ENCODE measurements around the gene IGSF6.

The IGSF6 gene

DNA sequence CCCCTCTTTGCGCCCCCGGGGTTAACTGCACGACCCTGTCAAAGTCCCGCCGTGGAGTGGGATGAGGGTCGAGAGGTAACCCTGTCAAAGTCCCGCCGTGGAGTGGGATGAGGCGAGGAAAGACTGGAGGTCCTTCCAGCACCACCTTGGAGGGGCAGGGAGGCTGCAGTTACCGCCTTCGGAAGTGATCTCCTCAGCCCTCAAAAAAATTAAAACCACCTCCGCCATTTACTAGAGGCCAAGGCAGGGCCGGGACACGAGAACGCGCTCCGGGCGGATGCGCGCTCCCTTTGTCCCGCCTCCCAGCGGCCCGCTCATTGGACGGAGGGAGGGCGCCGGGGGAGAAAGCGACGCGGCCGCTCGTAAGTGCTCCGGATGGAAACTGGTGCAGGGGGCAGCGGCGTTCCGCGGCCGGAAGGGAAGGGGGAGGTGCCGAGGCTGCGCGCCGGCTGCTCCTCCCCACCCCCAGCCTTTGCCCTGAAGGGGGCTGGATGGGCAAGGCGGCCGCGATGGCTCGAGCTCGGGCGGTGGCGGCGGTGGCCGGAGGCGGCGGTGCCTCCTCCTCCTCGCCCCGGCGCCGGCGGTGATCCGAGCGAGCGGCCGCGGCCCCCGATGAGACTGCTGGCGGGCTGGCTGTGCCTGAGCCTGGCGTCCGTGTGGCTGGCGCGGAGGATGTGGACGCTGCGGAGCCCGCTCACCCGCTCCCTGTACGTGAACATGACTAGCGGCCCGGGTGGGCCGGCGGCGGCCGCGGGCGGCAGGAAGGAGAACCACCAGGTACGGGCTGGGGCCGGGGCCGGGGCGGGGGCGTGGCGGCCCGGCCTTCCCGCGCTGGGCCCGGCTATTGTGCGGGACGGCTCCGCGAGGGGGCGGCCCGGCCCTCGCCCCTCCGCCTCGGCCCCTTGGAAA lies 53.0 kb downstream of the IGSF6 start, which contains the start of gene METTL9:
TSS of gene METTL9 (plus strand) at position 456 of the 909 bp plus-strand sequence. CDS start at position 613, 157 bp downstream.
- DNase-seq, result peak; percentile 94 to 96

DNA sequence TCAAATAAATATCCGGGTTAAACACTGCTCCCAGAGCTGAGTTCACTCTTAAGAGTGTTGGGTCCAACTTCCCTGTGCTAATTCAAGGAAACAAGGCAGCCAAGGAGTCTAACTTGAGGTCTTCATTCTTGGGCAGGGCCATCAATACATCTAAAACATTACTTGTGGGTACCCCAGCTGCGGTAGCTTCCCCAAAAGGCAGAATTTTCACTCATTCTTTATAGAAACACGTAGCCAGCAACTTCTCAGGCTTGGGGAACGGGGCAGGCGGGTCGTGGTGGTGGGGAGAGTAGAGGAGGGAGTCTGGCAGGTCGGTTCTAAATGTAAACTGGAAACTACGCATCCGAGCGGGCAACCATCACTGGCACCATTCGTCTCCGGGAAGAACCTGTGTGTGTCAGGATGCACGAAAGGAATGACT lies 53.7 kb downstream of the IGSF6 start:
- no peak for DNase-seq

DNA sequence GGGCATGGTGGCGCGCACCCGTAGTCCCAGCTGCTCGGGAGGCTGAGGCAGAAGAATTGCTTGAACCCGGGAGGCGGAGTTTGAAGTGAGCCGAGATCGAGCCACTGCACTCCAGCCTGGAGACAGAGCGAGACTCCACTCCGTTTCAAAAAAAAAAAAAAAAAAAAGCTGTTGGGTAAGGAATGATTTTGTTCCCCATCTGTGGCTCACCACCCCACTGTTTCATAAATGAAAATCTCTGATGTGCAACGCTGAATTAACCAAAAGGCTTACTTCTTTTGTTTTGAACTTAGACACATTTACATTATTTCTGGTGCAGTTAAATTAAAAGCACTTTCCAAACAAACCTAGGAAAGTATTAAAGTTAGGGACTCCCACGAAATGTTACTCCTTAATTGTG lies 54.2 kb downstream of the IGSF6 start:
- no peak for DNase-seq

DNA sequence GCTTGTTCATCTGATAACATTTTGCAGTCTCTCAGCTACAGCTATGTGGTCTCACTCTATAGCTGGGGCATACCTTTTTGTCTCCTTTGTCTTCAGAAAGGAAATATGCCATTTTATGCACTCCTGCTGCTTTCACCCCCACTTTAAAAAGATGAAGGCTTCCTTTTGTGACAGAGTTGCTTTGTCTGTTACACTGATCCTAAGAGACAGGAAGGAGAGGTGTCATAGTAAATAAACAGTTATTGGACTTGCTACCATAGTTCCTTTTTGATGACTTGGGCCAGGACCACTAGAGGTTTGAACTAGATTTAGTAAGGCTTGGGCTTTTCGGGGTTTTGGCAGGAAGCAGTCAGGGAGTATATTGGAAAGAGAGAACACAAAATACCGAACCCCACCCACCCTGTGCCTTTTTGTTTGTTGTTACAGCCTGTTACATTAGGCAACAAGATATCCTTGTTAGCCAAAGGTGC lies 54.8 kb downstream of the IGSF6 start:
- DNase-seq, result no peak

DNA sequence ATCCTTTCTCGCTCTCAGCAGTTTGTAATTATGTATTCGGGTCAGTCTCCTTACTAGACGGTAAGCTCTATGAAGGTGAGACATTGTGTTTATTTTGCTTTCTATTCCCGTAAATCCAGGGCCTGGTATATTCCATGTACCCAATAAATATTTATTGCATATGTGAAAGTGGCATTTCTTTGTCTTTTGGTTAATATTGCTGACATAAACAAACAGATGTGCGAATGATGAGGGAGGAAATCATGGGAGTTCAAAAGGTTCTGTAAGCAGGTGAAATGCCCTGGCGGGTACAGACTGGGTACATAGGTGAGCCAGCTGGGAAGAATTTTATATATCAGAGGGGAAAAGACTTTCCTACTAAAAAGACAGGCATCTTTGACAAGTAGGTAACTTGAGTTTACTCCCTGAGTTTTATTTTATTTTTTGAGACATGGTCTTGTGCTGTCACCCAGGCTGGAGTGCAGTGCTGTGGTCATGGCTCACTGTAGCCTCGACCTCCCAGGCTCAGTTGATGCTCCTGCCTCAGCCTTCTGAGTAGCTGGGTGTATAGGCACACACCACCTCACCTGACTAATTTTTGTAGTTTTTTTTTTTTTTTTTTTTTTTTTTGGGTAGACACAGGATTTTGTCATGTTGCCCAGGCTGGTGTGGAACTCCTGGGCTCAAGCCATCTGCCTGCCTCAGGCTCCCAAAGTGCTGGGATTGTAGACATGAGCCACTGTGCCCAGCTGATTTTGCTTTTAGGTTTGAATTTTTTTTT lies 58.7 kb downstream of the IGSF6 start:
- no peak for DNase-seq

DNA sequence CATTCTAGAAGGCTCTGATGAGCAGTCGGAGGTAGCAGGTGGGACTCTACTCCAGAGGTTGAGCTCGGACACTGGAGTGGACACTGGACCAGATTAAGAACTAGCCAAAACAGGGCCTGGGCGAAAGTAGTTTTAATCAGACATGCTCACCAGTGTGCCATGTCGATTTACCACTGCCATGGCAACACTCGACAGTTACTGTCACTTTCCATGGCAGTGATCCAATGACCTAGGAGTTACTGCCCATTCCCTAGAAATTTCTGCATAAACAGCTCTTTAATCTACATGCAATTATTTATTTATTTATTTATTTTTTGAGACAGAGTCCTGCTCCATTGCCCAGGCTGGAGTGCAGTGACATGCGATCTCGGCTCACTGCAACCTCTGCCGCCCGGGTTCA lies 60.2 kb downstream of the IGSF6 start:
- no peak for DNase-seq

DNA sequence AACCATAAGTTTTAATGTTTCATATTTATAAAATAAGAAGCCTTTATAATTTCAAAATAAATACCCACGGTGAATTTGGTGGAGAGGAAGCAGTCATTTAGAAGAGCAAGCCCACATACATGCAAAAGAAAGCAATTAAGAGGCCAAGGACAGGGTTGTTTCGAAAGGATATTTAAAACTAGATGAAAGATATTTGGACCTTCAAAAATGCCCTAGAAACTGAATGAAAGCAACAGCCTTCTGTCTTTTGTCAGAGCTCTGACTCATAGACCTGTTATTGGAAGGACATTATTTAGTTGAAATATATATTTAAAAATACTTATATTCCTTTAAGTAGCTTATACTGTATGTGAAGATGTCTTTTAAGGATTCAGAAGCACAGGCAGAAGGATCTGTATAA lies 61.6 kb downstream of the IGSF6 start:
- DNase-seq, result no peak

DNA sequence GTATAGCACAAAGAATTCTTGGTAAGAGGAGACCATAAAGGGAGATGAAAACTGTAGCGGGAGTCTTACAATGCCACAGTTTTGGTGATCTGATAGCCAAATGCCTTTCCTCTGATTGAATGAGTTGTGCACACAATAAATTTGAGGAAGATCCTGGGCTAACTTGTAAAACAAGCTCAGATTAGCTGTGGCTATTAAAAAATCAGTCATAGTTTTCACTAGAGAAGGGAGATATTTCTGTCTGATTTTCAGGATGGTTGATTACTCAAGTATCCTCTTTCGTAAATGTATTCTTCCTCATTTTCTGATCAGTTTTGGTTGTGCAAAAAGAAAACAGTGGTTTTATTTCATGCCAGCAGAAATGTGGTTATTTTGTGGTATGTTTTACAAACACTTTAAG lies 62.1 kb downstream of the IGSF6 start:
- DNase-seq, result no peak

DNA sequence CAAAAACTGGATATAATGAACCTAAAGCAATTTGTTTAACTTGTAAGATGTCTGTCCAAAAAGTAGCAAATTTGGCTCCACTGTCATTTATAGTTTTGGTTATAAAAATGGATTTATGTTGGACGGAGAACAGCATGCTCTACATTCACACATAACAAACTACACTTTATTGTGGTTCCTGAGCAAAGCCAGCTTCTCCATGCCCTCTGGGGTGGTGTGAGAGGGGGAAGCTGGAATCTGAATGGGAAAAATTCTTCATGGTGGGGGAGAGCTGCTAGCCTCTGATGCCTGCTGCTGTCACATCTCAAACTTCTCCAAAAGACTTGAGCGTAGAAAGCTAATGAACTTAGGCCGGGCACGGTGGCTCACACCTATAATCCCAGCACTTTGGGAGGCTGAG lies 62.9 kb downstream of the IGSF6 start:
- no peak for DNase-seq

Data from CD4-positive, alpha-beta T cell treated with Interleukin-1 beta for 1 hour (primary cell).